HG02884 (cell line): ENCODE results near the gene CRB1.

Experiments
- ATAC-seq: cut with Tn5 transposase; IDR thresholded peaks from one replicate; pipeline ENCODE4 v1.9.1; 2021; ENCODE audit warnings: mild to moderate bottlenecking, moderate library complexity; ENCODE audit not compliant: unreplicated experiment

CRB1 gene

GRCh38 chr1:197268012-197268411 lies at the start of gene CRB1:
Gene CRB1 (plus strand): TSS chr1:197268252. CDS start chr1:197268413, 161 bp downstream.
- ATAC-seq = no peak

- no peak for ATAC-seq
Measured at GRCh38 chr1:197218857-197219256, 49.2 kb upstream of the CRB1 start.

GRCh38 chr1:197222025-197222685 lies 45.9 kb upstream of the CRB1 start:
- ATAC-seq = no peak

GRCh38 chr1:197222780-197223179 lies 45.3 kb upstream of the CRB1 start:
- ATAC-seq = no peak

GRCh38 chr1:197224160-197224559 lies 43.9 kb upstream of the CRB1 start:
- no peak for ATAC-seq

GRCh38 chr1:197225611-197226010 lies 42.4 kb upstream of the CRB1 start:
- ATAC-seq = no peak

- ATAC-seq = no peak
Measured at GRCh38 chr1:197234581-197234980, 33.5 kb upstream of the CRB1 start.

- no peak for ATAC-seq
Measured at GRCh38 chr1:197235355-197235754, 32.7 kb upstream of the CRB1 start.

- ATAC-seq = no peak
Measured at GRCh38 chr1:197247465-197247864, 20.6 kb upstream of the CRB1 start.

GRCh38 chr1:197249324-197249723 lies 18.7 kb upstream of the CRB1 start:
- no peak for ATAC-seq

GRCh38 chr1:197250616-197251015 lies 17.4 kb upstream of the CRB1 start:
- ATAC-seq = no peak

GRCh38 chr1:197252973-197253372 lies 15.1 kb upstream of the CRB1 start:
- ATAC-seq = no peak

- no peak for ATAC-seq
Measured at GRCh38 chr1:197254866-197255265, 13.2 kb upstream of the CRB1 start.

- no peak for ATAC-seq
Measured at GRCh38 chr1:197264936-197265567, 3.0 kb upstream of the CRB1 start.

- no peak for ATAC-seq
Measured at GRCh38 chr1:197269053-197269452, 1.0 kb downstream of the CRB1 start.

- ATAC-seq = no peak
Measured at GRCh38 chr1:197272791-197273190, 4.7 kb downstream of the CRB1 start.

GRCh38 chr1:197277166-197277565 lies 9.1 kb downstream of the CRB1 start:
- no peak for ATAC-seq

GRCh38 chr1:197284325-197284724 lies 16.3 kb downstream of the CRB1 start:
- ATAC-seq = no peak

GRCh38 chr1:197284966-197285365 lies 16.9 kb downstream of the CRB1 start:
- no peak for ATAC-seq

GRCh38 chr1:197285526-197286205 lies 17.6 kb downstream of the CRB1 start:
- ATAC-seq = no peak

GRCh38 chr1:197286634-197287033 lies 18.6 kb downstream of the CRB1 start:
- ATAC-seq = no peak

GRCh38 chr1:197287863-197288262 lies 19.8 kb downstream of the CRB1 start:
- ATAC-seq = no peak
